HT-29 (cell line): ENCODE results near the gene EML2. TPM values are rescaled to one million over a fixed set of nuclear protein-coding genes. Genes with fewer than 3 reads are reported as not detected.

Experiments
- DNase-seq: peaks from one replicate; pipeline ENCODE4 v3.0.0-alpha.2; 2015; ENCODE audit warnings: low spot score
- total RNA-seq: library from RNA; depleted of rRNA; stranded (reverse); fragments of >200 nt; shearing (Covaris generic); gene quantifications from 2 replicates; pipeline ENCODE4 v1.2.3, GENCODE V29; 2014

EML2 gene
- total RNA-seq, 1 experiment from 2014 or later: 38.2 TPM

DNA sequence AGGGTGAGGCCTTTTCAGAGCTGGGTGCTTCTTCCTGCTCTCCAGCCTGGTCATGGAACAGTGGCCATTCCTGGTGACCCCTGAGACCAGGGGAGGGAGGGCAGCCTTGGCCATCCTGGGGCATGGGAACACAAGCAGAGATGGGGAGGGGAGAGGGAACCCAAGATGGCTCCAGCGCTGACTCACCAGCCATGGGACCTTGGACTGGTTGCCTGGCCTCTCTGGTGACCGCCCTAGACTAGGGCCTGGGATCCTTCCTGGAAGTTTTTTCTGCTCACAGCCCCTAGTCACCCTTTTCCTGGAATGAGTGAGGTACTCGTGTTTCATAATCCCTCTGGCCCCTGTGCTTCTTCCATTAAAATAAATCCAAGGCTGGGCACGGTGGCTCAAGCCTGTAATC is 51.3 kb downstream of the EML2 start:
- no peak for DNase-seq

DNA sequence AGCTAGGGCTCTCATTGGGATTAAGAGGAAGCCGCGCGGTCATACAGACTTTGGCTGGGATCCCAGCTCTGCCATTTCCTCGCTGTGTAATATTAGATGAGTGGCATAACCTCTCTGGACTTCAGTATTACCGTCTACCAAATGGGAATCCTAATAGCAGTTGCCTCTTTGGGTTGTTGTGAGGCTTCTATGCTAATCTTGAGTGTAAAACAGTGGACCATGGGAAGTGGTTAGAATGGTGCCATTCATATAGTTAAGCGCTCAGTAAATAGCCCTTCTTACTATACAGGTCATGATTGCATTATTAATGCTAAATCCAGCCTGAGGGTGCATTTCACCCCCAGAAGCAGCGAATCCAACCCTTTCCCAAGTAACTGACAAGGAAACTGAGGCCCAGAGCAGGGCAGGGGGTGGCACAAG is 54.0 kb downstream of the EML2 start:
- DNase-seq: no peak

DNA sequence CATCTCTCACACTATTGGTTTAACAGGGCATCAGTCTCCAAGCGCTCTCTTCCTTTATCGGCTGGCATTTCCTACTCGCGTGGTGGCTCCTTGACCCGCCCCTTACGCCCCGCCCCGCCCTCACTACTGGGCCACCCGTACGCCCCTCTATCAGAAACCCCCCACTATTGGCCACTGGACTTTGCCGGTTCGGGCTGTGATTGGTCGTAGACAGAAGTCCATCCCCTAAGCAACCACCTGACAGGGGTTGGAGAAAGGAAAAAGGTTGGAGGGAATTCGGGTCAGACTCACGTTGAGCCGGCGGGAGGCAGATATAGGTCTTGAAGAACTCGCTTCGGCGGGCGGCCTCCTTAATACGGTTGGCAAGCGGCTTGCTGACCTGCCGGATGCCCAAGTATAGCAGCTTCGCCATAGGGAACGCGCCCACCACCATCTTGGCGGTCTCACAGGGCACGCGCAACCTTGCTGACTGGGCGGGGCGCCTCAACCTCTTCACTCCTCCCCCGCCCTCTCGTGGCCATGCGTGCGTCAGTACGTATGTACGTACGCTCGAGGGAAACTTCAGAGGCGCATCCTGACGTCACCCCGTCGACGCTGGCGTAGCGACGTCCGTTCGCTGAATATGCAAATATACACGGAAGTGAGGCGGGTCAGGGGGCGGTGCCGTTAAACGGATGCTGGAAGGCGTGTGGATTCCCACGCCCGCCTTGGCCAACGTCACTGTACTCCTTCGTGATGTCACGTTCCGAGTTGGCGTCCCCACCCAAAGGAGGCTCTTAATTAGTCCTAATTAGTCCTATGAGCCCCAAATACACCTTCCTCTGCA is 54.7 kb downstream of the EML2 start, which contains the start of gene OPA3:
TSS of gene OPA3 (minus strand) at position 471 of the 826 bp plus-strand sequence. CDS start at position 433, 38 bp downstream.
- peak; percentile 100 for DNase-seq

DNA sequence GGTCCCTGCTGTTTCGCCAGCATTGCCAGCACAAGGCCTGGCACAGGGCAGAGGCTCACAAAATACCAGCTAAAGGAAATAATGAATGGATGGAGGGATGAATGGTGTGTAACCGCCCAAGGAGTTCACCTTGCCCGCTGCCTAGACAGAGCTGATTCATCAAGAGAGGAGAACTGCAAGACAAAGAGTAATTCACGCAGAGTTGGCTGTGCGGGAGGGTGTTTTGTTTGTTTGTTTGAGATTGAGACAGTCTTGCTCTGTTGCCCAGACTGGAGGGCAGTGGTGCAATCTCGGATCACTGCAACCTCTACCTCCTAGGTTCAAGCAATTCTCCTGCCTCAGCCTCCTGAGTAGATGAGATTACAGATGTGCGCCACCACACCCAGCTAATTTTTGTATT is 57.6 kb downstream of the EML2 start:
- DNase-seq: no peak

DNA sequence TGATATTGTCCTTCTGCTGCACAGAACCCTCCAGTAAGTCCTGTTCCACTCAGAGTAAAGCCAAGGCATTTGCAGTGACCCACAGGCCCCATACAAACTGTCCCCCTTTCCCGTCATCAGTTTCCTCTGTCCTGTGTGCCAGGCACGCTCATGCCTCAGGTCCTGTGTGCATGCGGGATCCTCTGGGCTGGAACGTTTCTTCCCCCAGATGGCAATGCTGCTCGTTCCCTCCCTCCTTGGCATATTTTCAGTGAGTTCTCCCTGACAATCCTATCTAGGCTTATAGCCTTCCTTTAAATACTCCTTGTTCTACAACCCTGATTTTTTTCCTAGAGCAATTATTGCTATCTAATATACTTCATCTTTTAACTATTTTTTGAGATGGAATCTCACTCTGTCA is 60.3 kb downstream of the EML2 start:
- DNase-seq: no peak

DNA sequence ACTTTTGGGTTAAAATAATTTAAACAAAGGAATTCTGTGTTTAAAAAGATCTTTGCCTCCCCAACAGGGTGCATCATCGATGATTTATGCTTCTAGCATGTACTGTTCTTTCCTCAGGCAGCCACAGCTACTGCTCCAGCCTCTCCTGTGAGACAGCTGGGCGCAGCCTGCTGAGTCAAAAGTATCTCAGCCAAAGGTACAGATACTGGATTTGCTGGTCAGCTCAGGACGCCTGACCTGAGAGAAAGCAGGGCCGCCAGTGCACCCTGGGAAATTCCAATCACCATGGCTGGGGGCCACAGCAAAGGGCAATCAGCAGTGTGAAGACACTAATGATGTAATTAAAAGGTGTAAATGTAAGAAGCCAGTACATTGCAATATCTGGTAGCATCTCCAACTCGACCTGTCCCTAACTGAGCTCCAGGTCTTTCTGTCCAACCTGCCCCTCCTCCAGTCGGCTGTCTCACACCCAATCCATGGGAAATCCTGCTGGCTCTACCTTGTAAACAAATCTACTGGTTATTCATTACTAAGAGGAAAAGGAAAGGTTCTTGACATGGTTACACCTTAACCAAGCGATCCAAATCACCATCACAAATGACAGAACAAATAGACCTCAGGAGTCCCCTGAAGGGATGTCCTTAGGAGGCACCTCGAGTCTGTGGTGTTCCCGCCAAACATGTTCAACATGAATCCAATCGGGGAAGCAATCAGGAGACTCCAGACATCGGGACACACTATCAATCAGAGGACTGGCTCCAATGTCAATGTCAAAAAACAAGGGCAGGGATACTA is 61.9 kb downstream of the EML2 start:
- peak; percentile 94 for DNase-seq

DNA sequence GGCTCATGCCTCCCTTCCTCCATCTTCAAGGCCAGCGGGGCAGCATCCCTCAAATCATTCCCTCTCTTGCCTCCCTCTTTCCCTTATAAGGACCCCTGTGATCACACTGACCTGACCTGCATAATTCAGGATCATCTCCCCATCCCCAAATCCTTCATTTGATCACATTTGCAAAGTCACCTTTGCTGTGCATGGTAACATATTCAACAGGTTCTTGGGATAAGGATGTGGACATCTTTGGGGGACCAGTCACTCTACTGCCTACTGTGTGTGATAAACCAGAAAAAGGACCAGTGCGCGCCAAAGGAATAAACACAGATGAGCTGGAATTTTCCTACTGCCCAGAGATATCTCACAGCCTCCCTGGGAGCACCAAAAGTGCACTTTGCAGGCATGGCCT is 62.5 kb downstream of the EML2 start:
- no peak for DNase-seq

DNA sequence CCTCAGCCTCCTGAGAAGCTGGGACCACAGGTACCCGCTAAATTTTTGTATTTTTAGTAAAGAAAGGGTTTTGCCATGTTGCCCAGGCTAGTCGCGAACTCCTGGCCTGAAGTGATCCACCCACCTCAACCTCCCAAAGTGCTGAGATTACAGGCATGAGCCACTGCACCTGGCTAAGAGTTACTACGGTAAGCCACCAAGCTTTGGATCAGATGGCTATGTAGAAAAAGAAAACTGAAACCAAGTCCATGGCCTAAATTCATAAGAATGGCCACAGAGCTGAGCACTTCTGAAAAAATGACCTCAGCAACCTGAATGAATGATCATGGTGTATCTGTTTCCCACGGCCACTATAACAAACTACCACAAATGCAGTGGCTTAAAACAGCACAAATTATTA is 64.0 kb downstream of the EML2 start:
- DNase-seq: no peak

DNA sequence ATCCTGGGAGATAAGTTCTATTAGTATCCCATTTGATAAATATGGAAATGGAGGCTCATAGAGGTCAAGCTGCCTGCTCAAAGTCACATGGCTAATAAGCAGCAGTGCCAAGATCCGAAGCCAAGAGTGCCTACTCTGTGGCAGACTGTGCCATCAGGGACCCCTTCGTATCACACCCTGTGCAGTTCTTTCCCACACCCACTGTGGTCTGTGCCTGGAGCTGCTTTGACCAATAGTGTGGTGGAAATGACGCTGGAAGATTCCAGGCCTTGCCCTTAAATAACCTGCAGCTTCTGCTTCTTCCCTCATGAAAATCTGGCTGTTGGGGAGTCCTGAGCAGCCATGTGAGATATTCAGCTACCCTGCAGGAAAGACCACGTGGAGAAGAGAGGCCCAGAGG is 64.7 kb downstream of the EML2 start:
- no peak for DNase-seq

DNA sequence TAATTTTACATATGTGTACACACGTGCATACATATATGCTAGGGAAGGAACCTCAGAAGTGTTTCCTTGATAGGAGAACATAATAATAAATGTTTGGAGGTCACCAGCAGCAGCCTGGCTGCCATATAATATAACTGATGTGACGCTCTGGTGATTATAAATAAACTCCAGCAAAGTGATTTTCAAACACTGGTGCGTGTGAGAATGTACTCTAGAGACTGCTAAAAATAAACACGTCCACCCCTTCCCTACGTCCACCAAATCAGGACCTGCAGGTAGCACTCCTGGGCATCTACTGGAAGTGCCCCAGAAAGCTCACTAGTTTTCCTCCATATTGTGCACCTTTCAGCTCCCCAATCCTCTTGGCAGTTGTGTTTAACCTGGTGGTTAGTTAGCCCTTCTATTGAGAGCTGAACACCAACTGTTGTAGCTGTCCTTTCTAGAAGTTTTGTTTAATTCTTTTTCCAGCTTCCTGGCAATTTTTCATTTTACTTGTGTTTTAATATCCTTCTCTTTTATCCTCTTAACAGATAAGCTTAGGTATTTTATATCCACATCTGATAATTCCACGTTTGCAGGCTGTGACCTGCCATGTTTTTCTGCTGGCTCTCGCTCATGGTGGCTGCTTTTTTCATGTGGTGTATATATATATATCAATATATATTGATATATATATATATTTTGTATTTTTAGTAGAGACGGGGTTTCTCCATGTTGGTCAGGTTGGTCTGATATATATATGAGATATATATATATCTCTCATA is 67.6 kb downstream of the EML2 start:
- no peak for DNase-seq

DNA sequence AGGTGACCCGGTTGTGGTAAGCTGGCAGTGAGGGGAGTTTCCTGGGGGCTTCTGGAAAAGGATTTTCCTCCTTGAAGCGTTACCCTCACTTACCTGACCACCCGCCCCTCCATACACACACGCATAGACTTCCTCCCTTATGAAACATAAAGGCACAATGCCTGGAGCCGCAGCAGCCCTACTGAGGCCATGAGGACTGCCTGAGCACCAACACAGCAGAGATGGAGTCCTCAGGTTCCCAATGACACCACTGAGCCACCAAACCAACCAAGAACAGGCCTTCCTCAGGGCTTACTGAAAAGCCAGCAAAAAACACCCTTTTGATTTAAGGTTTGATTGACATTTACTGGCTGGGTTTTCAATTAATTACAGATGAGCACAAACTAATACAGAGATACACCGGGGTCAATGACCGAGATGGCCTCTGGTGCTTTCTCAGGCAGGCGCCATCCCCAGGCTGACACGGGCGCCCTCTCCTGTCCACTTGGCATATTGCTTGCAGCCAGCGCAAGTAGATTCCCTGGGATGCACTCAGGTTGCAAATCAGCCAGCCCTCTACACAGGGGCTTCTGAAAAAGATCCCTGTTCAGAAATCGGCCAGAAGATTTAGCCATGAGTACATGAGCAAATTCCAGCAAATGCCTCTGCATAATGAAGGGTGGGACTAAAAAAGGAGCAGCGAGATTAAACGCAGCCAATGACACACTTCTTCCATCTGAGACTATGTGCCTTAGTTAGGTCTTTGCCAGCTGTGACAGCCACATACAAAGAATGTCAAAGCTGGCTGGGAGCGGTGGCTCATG is 69.4 kb downstream of the EML2 start:
- DNase-seq: peak; percentile 78

DNA sequence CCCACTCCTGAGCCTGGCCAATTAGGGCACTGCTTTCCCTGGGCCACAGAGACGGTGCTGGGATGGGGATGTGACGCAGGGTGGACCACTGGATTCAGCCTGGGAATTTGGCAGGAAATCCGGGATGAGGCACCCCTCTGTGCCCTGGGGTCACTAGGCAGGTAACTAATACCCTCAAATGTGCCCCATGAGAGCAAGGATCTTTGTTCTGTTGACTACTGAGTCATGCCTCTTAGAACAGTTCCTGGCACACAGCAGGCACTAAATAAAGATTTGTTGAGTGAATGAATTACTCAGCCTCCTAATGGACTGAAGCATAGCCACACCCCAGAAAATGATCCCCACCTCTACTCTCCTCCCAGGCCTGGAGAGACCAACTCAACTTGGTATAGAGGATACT is 70.5 kb downstream of the EML2 start:
- peak; percentile 32 for DNase-seq

DNA sequence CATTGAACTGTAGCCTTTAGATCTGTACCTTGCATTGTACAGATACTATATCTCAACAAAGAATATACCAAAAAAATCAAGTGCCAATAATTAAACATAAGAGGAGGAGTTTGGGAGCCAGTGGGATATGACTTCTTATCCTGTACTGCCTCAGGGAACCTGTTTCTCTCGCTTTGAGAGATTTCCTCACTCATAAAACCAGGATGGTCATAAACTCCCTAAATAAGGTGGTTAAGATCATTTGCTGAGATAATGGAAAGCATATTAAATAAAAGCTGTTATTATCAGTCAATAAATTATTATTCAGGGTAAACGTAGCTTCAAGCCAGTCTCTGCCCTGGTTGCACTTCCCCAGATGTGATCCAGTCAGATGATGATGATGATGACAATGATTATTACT is 71.6 kb downstream of the EML2 start:
- peak; percentile 64 for DNase-seq

DNA sequence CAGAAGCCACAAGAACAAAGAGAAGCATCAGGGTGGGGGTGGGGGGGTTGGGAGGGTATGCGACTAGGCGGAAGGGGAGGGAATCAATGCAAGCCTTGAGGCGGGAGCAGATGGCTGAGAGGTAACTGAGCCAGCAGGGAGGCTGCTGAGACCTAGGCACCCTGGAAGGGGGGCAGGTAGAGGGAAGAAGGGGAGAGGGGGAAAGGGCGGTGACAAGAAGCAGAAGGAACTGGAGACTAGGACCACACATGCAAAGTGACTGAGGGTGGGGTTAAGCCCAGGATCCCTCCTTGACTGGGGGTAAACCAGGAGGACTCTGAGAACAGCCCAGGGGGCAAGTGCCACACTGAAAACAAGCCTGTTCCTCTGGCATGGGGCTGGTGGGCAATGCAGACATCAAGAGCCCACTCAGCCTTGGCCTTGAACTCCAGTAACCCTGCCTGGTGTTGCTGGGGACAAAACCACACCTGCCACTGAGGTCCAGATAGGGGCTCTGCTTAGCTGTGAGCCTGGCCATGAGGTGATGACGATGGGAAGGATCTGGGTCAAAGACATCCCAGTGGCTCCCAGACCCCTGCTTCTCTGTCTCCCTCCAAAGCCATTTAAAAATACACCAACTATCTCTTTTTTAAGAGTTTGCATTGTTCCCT is 74.9 kb downstream of the EML2 start:
- DNase-seq: no peak

DNA sequence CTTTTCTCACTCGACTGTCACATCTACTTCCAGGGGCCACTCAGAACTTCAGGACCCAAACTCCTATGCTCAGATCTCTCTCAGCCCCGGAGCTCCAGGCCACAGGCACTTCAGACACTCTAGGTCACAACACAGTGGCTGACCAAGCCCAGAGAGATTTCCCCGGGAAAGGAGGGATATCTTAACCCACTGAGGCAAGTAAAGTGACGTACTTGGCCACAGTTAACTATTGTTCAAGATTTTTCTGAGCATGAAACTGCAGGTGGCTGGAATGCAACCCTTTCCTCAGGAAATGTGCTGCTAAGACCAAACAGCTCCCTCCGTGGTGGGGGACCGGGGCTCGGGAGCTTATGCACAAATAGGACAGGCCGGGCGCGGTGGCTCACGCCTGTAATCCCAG is 78.5 kb downstream of the EML2 start:
- no peak for DNase-seq

DNA sequence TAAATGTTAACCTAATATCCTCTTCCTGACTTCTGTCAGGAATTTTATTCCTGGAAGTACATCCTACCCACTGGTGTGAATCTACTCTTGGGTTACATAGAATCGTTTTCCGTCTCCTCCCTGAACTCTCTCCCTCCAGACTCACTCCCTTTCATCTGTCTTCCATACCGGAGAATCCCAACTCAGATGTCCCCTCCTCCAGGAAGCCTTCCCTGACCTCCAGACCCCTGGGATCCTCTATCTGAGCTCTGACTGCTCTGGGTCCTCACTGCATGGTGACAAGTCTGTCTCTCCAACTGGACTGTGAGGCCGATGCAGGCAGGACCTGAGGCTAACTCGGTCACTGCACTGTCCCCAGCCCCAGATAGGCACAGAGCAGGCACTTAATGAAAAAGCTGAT is 79.2 kb downstream of the EML2 start:
- no peak for DNase-seq
